ENCODE results near the gene CD226. TPM values are rescaled to one million over a fixed set of nuclear protein-coding genes. Genes with fewer than 3 reads are reported as not detected.

The CD226 gene
- total RNA-seq, 6 donors from 2014 or later = 3.3 to 26.5 (median 5.5) TPM

- H3K27me3 ChIP-seq = no peaks in the 10 kb centered on the region
- H3K36me3 ChIP-seq = no peaks in the 10 kb centered on the region
- TF ChIP-seq POLR2AphosphoS5 (IDR thresholded peaks at IDR 0.05) (no peak), POLR2A (IDR thresholded peaks at IDR 0.05) (no peak), EP300 (IDR thresholded peaks at IDR 0.05) (no peak), CTCF (IDR thresholded peaks at IDR 0.05) (no peak)
- no peaks in the 10 kb centered on the region for H3K9me3 ChIP-seq
- DNase-seq (peak in 1 of 2 donors; percentile 24), ATAC-seq (ENCODE audit: low FRiP score in 2 of 2) (no peak)
- WGBS, 2 donors = 60 to 65% methylated on average over 8 of the region's 8 CpGs
- H3K4me1 ChIP-seq = peaks cover 0 to 4% (median 1%) of the 10 kb centered on the region in 4 donors
- no peak overlapping the region for H3K4me3 ChIP-seq
- H3K27ac ChIP-seq = no peak overlapping the region
These were observed 101.8 kb downstream of the CD226 start for GRCh38 chr18:69845593-69846506.

DNA sequence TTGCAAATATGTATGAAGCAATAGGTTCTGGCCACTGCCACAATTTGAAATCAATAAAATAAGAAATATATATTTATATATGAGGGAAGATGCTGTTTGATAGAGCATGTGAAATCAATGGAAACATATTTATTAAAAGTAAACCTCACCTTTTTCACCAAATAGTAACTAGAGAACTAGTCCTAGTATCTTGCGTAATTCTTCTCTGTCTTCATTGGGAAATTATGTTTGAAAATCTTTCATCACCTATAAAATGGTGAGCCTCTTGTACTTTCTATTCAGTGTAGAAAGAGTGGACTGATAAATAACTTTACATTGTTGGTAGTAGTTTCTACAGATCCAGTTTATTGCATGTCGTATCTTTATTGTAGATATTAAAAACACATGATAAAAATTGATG is 103.0 kb downstream of the CD226 start:
- no peaks in the 10 kb centered on the region for H3K9me3 ChIP-seq
- H3K27me3 ChIP-seq = no peaks in the 10 kb centered on the region
- WGBS, 2 donors = 91 to 94% methylated on average over 2 of the region's 2 CpGs
- no peak overlapping the region for H3K27ac ChIP-seq
- TF ChIP-seq EP300 (IDR thresholded peaks at IDR 0.05) (no peak), POLR2AphosphoS5 (IDR thresholded peaks at IDR 0.05) (no peak), CTCF (IDR thresholded peaks at IDR 0.05) (no peak), POLR2A (IDR thresholded peaks at IDR 0.05) (no peak)
- H3K4me3 ChIP-seq = no peak overlapping the region
- H3K4me1 ChIP-seq = peaks cover 0 to 4% (median 1%) of the 10 kb centered on the region in 4 donors
- no peak for ATAC-seq (ENCODE audit: low FRiP score in 2 of 2)
- no peaks in the 10 kb centered on the region for H3K36me3 ChIP-seq
- no peak for DNase-seq

DNA sequence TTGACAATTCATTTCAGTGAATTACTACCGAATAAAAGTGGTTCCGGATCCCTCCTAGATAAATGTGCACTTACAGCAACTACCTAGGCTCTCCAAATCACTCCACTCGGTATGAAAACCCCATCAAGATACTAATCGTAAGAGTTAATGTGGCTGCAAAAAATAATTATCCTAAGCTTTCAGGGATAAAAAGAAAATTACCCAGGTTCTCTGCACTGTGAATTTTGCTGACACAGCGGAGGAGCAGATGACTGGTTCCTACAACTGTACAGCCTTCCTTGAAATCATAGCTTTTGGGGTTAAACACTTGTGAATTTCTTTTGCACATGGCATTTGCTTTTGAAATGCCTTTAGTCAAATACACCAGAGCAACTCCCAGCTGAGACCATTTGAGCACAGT is 104.7 kb downstream of the CD226 start:
- Histone ChIP-seq H3K27ac (no peak overlapping the region), H3K4me1 (peaks cover 0 to 4% (median 1%) of the 10 kb centered on the region in 4 donors), H3K9me3 (no peaks in the 10 kb centered on the region), H3K27me3 (no peaks in the 10 kb centered on the region), H3K4me3 (no peak overlapping the region), H3K36me3 (no peaks in the 10 kb centered on the region)
- TF ChIP-seq POLR2AphosphoS5 (IDR thresholded peaks at IDR 0.05) (no peak), POLR2A (IDR thresholded peaks at IDR 0.05) (no peak)
- 68 to 72% methylated on average over 5 of the region's 5 CpGs for WGBS, 2 donors
- DNase-seq (no peak), ATAC-seq (ENCODE audit: low FRiP score in 2 of 2) (no peak)

DNA sequence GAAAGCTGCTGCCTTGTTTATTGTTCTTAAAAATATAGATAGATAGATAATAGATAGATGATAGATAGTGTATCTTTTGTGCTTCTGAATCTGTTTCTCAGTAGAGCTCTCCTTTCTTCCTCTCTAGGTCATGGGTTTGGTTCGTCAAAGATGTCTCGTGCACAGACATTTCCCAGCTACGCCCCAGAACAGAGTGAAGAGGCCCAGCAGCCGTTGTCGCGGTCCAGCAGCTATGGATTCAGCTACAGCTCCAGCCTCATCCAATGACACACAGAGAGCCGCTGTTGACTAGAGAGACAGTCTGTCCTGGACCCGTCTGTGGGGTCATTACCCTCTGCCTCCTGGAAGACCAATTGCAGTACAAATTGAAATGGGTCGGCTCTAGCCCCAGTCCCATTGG is 106.6 kb downstream of the CD226 start:
- Histone ChIP-seq H3K36me3 (no peaks in the 10 kb centered on the region), H3K4me3 (no peak overlapping the region), H3K27ac (no peak overlapping the region), H3K27me3 (no peaks in the 10 kb centered on the region), H3K9me3 (no peaks in the 10 kb centered on the region), H3K4me1 (peaks cover 0 to 1% (median 0%) of the 10 kb centered on the region in 4 donors)
- WGBS, 2 donors = 75 to 84% methylated on average over 8 to 9 of the region's 9 CpGs
- no peak for TF ChIP-seq POLR2AphosphoS5 (IDR thresholded peaks at IDR 0.05)
- DNase-seq = no peak
- ATAC-seq (ENCODE audit: low FRiP score in 2 of 2) = no peak

DNA sequence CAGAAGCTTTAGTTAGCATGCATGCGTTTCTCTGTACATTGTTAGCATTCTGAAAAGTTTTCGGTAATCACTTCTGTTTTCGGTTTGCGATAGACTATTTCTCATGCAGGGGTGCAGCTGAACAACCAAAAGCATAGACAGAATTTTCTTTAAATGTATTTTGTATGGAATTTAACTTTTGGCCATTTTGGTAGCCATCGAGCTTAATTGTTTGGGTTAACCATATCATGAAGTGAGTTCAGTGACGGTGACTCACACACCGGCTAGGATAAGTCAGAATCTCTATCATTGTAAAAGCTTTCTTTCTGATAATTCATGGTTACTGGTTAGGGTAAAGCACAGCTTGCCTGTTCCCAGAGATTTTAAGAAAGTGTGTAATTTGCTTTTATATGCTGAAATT is 107.2 kb downstream of the CD226 start:
- 95% methylated on average over 7 of the region's 7 CpGs for WGBS, 2 donors
- DNase-seq (no peak), ATAC-seq (ENCODE audit: low FRiP score in 2 of 2) (no peak)
- no peaks in the 10 kb centered on the region for H3K9me3 ChIP-seq
- H3K36me3 ChIP-seq = no peaks in the 10 kb centered on the region
- H3K4me1 ChIP-seq = no peaks in the 10 kb centered on the region
- H3K27ac ChIP-seq = no peak overlapping the region
- TF ChIP-seq EP300 (IDR thresholded peaks at IDR 0.05) (no peak), POLR2A (IDR thresholded peaks at IDR 0.05) (no peak), CTCF (IDR thresholded peaks at IDR 0.05) (no peak), POLR2AphosphoS5 (IDR thresholded peaks at IDR 0.05) (no peak)
- no peaks in the 10 kb centered on the region for H3K27me3 ChIP-seq
- no peak overlapping the region for H3K4me3 ChIP-seq
